ENCODE results near the gene DUOXA2.

DUOXA2 gene

GRCh38 chr15:45138814-45139765, 25.0 kb downstream of the DUOXA2 start:
- DNase-seq, result no peak

- DNase-seq, result no peak
These were observed 25.6 kb downstream of the DUOXA2 start for GRCh38 chr15:45139770-45140169.

DNA sequence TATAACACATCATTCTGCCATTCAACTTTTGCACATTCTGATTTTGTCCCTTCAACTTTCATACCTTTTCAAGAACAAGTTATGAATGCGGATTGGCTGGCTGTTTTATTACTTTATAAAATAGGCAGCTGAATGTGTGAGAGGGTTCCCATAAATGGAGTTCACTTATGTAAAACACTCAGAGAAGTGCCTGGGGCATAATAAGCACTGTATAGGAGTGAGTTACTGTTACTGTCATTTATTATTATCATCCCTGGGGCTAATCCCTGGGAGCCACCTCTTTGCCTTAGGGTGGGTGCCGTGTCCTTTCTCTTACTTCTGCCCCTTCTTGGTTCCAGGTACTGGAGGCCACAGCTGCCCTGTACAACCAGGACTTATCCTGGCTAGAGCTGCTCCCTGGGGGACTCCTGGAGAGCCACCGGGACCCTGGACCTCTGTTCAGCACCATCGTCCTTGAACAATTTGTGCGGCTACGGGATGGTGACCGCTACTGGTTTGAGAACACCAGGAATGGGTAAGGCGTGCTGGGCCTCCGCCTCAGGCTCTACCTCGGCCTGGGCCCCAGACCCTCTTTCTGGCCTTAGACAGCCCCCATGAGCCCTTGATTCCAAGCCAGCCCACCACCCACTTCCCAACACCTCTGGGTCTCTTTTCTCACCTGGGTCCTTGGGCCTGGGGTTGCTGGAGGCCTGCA, 26.6 kb downstream of the DUOXA2 start:
- DNase-seq, result no peak

- no peak for DNase-seq
These were observed 27.3 kb downstream of the DUOXA2 start for GRCh38 chr15:45141386-45141785.

- no peak for DNase-seq
These were observed 28.9 kb downstream of the DUOXA2 start for GRCh38 chr15:45143056-45143455.

DNA sequence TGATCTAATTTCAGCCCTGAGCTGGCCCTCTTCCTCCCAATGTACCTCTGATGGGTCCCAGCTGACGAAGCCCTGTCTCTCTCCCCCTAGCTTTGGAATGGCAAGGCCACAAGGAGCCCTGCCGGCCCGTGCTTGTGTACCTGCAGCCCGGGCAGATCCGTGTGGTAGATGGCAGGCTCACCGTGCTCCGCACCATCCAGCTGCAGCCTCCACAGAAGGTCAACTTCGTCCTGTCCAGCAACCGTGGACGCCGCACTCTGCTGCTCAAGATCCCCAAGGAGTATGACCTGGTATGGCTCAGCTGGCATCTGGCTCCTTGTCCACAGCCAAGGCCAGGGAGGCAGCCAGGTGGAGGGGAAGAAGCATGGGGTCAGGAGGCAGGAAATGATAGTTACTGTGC, 29.8 kb downstream of the DUOXA2 start:
- no peak for DNase-seq

GRCh38 chr15:45144775-45145174, 30.6 kb downstream of the DUOXA2 start:
- no peak for DNase-seq

DNA sequence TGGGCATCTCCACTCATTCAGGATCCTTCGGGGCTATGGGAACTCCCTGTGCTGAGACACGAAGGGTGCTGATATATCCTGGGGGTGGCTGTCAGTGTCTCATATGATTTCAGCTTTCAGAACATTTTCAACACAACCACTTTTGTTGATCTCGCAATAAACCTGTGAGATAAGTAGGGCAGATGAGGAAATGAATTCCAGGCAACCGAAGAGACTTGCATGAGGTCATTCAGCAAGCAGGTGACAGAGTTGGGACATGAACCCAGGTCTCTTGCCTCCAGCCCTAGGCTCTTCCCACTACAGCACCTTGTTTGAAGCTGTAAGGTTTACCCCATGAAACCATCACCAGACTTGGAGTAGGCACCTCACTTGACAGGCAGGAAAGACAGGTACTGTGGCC, 32.3 kb downstream of the DUOXA2 start:
- DNase-seq, result no peak

DNA sequence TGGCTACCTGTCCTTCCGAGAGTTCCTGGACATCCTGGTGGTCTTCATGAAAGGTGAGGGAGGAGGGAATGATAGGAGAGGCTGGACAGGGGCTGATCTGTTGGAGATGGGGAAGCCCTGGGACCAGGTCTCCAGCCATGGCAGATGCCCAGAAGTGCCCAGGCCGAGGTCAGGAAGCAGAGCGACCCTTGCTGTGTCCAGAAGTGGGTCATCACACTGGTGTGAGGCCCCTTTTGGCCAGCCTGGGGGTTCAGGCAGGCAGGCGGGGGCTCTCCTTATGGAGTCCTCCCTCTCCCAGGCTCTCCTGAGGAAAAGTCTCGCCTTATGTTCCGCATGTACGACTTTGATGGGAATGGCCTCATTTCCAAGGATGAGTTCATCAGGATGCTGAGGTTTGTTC, 33.5 kb downstream of the DUOXA2 start:
- DNase-seq, result no peak

GRCh38 chr15:45148076-45149059, 34.2 kb downstream of the DUOXA2 start:
- no peak for DNase-seq

DNA sequence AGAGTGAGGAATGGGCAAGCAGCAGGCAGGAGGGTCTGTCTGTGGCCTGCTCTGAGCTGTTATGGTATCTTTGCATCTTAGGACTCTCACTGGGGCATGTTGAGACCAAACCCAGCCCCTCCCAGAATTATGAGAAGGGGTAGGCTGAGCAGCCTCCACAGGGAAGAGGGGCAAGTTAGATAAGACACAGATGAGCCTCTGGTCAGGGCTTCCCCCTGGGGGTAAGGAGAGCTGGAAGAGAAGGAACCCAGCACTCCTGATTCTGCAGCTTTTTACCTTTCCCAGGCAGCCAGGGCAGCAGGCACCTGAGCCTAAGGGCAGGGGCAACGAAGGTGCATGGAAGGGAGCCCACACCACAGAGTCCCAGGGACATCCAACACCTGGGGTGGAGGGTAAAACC, 34.9 kb downstream of the DUOXA2 start:
- no peak for DNase-seq

- no peak for DNase-seq
These were observed 36.4 kb downstream of the DUOXA2 start for GRCh38 chr15:45150481-45150880.

DNA sequence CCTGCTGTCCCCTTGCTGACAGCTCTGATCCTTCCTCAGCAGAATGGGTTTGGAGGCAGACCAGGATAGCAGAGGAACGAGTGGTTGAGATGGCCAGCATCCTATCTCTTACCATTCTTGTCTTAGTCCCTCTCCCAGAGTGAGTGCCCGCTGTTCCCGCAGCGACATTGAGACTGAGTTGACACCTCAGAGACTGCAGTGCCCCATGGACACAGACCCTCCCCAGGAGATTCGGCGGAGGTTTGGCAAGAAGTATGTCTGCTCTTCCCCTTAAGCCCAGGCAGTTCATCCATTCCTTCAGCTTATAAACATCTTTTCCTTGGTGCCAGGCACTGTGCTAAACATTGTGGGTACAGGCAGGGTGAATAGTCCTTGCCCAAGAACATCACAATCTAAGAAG, 36.9 kb downstream of the DUOXA2 start:
- DNase-seq, result no peak

DNA sequence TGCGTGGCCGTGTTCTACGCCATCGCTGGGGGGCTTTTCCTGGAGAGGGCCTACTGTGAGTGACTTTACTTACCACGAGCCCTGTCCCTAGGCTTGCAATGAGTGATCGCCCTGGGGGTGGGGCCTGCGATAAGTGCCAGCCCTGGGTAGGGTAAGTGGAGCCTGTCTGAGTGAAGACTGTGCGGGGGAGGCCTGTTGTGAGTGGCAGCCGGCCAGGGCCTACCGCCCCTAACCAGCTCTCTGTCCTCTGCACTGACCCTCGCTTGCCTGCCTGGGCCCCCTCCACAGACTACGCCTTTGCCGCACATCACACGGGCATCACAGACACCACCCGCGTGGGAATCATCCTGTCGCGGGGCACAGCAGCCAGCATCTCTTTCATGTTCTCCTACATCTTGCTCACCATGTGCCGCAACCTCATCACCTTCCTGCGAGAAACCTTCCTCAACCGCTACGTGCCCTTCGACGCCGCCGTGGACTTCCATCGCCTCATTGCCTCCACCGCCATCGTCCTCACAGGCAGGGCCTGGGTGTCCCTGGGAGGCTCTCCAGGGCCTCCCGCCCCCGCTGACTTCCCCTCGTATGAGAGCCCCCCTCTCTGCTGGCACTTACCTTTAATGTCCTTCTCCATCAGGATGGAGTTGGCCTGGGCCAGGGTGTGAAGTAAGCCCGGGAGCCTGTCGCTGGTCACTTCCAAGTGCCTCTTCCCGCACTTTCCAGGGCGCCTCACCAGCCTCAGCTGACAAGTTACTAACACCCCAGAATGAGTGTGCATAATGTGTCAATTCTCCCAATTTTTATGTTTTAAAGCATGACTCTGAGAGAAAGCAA, 38.1 kb downstream of the DUOXA2 start:
- no peak for DNase-seq

- DNase-seq, result no peak
These were observed 41.6 kb downstream of the DUOXA2 start for GRCh38 chr15:45155739-45156138.

DNA sequence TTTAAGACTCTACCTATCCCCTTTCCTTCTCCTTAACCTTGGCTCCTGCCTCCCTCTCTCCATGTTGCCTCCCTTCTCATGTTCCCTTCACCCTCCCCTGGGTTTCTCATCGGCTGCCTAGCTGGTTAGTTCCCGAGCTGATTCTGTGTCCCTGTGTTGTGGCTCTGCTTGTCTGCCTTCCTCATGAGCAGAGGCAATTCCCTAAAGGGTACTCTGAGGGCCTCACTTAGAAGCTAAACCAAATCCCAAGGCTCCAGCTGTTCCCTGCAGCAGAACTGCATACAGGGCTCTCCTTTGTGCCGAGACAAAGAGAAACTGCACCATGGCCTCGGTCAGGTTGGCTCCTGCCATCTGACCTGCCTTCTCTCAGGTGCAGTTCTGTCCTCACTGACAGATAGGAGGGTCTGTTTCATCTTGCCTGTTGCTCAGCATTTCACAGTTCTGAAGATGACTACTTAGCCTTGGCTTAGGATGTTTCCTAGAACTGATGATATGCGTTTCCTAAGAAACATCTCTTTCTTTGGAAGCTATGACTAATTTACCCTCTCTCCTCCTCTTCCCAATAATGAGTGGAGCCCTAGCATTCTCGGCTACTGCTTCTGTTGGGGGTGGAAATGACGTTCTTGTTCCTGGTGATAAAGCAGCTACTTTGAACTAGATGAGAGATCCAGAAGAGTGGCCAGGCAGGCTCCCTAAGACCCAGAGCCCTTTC, 42.8 kb downstream of the DUOXA2 start:
- no peak for DNase-seq

DNA sequence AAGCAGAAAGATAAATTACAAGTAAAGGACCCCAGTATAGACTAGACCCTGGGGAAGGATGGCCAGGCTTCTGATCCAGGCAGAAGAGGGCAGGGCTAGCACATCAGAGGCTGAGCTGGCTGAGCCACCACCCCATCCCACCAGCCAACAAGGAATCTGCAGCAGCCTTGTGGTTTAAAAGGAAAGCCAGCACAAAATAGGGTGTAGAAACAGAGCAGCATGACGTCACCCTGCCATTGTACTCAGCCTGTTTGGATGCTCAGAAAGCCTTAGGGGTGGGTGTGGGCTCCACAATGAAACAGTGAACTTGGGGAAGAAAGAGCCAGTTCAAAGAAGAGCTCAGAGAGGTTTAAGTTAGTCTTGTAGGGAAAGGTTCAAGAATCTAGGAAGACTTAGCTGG, 43.8 kb downstream of the DUOXA2 start:
- no peak for DNase-seq

GRCh38 chr15:45161666-45162065, 47.5 kb downstream of the DUOXA2 start:
- no peak for DNase-seq

- DNase-seq, result peak; percentile 86
These were observed 48.8 kb downstream of the DUOXA2 start for GRCh38 chr15:45162771-45163507.

GRCh38 chr15:45163508-45163856, 49.4 kb downstream of the DUOXA2 start:
- DNase-seq, result no peak

GRCh38 chr15:45164914-45165313, 50.8 kb downstream of the DUOXA2 start:
- no peak for DNase-seq
